GM12891 (cell line): ENCODE data around the gene PIM2.

Experiments used
- PAX5 ChIP-seq: IDR thresholded peaks from 2 replicates; pipeline ENCODE4 v1.6.1; 2011; ENCODE audit warnings: low read length, moderate library complexity, mild to moderate bottlenecking; ENCODE audit not compliant: insufficient read depth, severe bottlenecking
- POLR2A ChIP-seq: IDR thresholded peaks from 2 replicates; pipeline ENCODE4 v1.6.1; 2011; ENCODE audit warnings: low read depth, low read length, control low read depth
- POLR2AphosphoS5 ChIP-seq: IDR thresholded peaks from 2 replicates; pipeline ENCODE4 v1.6.1; 2011; ENCODE audit warnings: low read depth, low read length, control low read depth
- POU2F2 ChIP-seq: IDR thresholded peaks from 2 replicates; pipeline ENCODE4 v1.6.1; 2011; ENCODE audit warnings: low read depth, mild to moderate bottlenecking, control low read depth, low read length, moderate library complexity
- SPI1 ChIP-seq: IDR thresholded peaks from 2 replicates; pipeline ENCODE4 v1.6.1; 2011; ENCODE audit warnings: low read depth, low read length, control low read depth
- TAF1 ChIP-seq: IDR thresholded peaks from 2 replicates; pipeline ENCODE4 v1.6.1; 2011; ENCODE audit warnings: low read depth, low read length, control low read depth

DNA sequence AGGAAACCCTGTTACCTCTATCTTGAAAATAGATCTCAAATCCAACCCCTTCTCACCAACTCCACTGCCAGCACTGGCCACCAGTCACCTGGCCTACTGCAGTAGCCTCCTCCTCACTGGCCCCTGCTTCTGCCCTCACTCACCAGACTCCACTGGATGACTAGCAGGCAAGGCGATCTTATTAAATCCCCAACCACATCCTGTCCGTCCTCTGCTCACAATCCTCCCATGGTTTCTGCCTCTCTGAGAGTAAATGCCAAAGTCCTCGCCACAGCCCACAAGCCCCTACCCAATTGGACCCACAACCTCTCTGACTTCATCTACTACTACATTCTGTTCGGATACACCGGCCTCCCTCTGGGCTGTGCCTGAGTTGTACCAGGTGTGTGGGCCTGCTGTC, 5.4 kb upstream of the PIM2 start:
- TF ChIP-seq POLR2A: 0 out of 2 replicates have a peak, but pooled peaks have one; percentile 28
- TF ChIP-seq TAF1: no peak
- TF ChIP-seq POLR2AphosphoS5: no peak
- no peak for TF ChIP-seq POU2F2
- no peak for TF ChIP-seq SPI1
- TF ChIP-seq PAX5: no peak
